GM12878 (cell line): ENCODE results near the gene DDX19B.

Experiments
- CBFB ChIP-seq: IDR thresholded peaks from 2 replicates; pipeline ENCODE4 v1.6.1; 2016; ENCODE audit warnings: antibody characterized with exemption, low read depth
- HDAC6 ChIP-seq: fragments of 200-600 bp; sonication (generic); IDR thresholded peaks from one replicate; pipeline ENCODE4 v1.8.0; 2017; ENCODE audit warnings: antibody characterized with exemption; ENCODE audit not compliant: unreplicated experiment
- HDGF ChIP-seq: fragments of 450-650 bp; IDR thresholded peaks from 2 replicates; pipeline ENCODE4 v1.6.1; 2016; ENCODE audit warnings: antibody characterized with exemption
- JUND ChIP-seq: IDR thresholded peaks from 2 replicates; pipeline ENCODE4 v1.6.1; 2012; ENCODE audit warnings: low read depth, mild to moderate bottlenecking, low read length, improper control_type of control experiment, moderate library complexity
- NFXL1 ChIP-seq: fragments of 450-650 bp; IDR thresholded peaks from 2 replicates; pipeline ENCODE4 v1.6.1; 2017; ENCODE audit warnings: antibody characterized with exemption, mild to moderate bottlenecking, borderline replicate concordance
- TAF1 ChIP-seq: IDR thresholded peaks from 2 replicates; pipeline ENCODE4 v1.6.1; 2011; ENCODE audit warnings: mild to moderate bottlenecking, low read depth, low read length, borderline replicate concordance
- ZZZ3 ChIP-seq: IDR thresholded peaks from 2 replicates; pipeline ENCODE4 v1.6.1; 2011; ENCODE audit warnings: low read depth; ENCODE audit not compliant: control insufficient read depth, insufficient read length
- TF ChIP-seq, protein P1 (sequence below), 3 experiments: IDR thresholded peaks in 2 of 3; conservative IDR thresholded peaks in 1 of 3; 2 replicates each; pipeline ENCODE4 v1.5.1; 2011; ENCODE audit warnings: low read depth in 3 of 3, low read length in 3 of 3, mild to moderate bottlenecking in 3 of 3, control low read depth in 2 of 3, moderate library complexity in 2 of 3, inconsistent platforms in 1 of 3, mixed read lengths in 1 of 3; ENCODE audit not compliant: control insufficient read depth in 2 of 3, insufficient read depth in 1 of 3; ENCODE audit errors: extremely low read depth in 1 of 3
- TF ChIP-seq, protein P2 (sequence below): IDR thresholded peaks from 2 replicates; pipeline ENCODE4 v1.6.1; 2011; ENCODE audit warnings: mild to moderate bottlenecking, low read depth, low read length, moderate library complexity; ENCODE audit not compliant: insufficient replicate concordance

GRCh38 chr16:70251629-70252354 is 47.2 kb upstream of the DDX19B start, which contains the start of gene EXOSC6:
- TF ChIP-seq CBFB (peak; percentile 58; the same call in 1 of the 2 replicates), JUND (peak; percentile 45; the same call in 1 of the 2 replicates), NFXL1 (no peak), HDAC6 (no peak), HDGF (peak; percentile 61; the same call in 1 of the 2 replicates), TAF1 (peak; percentile 65), ZZZ3 (no peak)
- TF ChIP-seq, protein P1, sequence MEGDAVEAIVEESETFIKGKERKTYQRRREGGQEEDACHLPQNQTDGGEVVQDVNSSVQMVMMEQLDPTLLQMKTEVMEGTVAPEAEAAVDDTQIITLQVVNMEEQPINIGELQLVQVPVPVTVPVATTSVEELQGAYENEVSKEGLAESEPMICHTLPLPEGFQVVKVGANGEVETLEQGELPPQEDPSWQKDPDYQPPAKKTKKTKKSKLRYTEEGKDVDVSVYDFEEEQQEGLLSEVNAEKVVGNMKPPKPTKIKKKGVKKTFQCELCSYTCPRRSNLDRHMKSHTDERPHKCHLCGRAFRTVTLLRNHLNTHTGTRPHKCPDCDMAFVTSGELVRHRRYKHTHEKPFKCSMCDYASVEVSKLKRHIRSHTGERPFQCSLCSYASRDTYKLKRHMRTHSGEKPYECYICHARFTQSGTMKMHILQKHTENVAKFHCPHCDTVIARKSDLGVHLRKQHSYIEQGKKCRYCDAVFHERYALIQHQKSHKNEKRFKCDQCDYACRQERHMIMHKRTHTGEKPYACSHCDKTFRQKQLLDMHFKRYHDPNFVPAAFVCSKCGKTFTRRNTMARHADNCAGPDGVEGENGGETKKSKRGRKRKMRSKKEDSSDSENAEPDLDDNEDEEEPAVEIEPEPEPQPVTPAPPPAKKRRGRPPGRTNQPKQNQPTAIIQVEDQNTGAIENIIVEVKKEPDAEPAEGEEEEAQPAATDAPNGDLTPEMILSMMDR (IDR thresholded peaks at IDR 0.05 in 2 of 3, conservative IDR thresholded peaks at IDR 0.05 in 1 of 3; ENCODE audit: control insufficient read depth in 2 of 3, extremely low read depth in 1 of 3, insufficient read depth in 1 of 3, low read depth in 3 of 3, low read length in 3 of 3) = peak; percentile 94 to 99 (median 95); a peak in 5 of 6 replicates
- TF ChIP-seq, protein P2, sequence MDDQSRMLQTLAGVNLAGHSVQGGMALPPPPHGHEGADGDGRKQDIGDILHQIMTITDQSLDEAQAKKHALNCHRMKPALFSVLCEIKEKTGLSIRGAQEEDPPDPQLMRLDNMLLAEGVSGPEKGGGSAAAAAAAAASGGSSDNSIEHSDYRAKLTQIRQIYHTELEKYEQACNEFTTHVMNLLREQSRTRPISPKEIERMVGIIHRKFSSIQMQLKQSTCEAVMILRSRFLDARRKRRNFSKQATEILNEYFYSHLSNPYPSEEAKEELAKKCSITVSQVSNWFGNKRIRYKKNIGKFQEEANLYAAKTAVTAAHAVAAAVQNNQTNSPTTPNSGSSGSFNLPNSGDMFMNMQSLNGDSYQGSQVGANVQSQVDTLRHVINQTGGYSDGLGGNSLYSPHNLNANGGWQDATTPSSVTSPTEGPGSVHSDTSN = no peak
